Measurements from ENCODE around the gene SGF29.

GRCh38 chr16:28572696-28573510 lies 19.2 kb downstream of the SGF29 start:
- TF ChIP-seq CTCF (IDR thresholded peaks at IDR 0.05), result no peak
- TF ChIP-seq POLR2A (IDR thresholded peaks at IDR 0.05), result no peak
- no peak for TF ChIP-seq POLR2AphosphoS5 (IDR thresholded peaks at IDR 0.05)

All from breast epithelium (tissue), 3 donors.